ENCODE data around the gene RNF157. TPM values are rescaled to one million over a fixed set of nuclear protein-coding genes. Genes with fewer than 3 reads are reported as not detected.
A peak's percentile ranks its signal among the peaks of the same experiment; 100 is the strongest.

Gene RNF157
- total RNA-seq, 1 experiment from 2014 or later, result 0.86 TPM

DNA sequence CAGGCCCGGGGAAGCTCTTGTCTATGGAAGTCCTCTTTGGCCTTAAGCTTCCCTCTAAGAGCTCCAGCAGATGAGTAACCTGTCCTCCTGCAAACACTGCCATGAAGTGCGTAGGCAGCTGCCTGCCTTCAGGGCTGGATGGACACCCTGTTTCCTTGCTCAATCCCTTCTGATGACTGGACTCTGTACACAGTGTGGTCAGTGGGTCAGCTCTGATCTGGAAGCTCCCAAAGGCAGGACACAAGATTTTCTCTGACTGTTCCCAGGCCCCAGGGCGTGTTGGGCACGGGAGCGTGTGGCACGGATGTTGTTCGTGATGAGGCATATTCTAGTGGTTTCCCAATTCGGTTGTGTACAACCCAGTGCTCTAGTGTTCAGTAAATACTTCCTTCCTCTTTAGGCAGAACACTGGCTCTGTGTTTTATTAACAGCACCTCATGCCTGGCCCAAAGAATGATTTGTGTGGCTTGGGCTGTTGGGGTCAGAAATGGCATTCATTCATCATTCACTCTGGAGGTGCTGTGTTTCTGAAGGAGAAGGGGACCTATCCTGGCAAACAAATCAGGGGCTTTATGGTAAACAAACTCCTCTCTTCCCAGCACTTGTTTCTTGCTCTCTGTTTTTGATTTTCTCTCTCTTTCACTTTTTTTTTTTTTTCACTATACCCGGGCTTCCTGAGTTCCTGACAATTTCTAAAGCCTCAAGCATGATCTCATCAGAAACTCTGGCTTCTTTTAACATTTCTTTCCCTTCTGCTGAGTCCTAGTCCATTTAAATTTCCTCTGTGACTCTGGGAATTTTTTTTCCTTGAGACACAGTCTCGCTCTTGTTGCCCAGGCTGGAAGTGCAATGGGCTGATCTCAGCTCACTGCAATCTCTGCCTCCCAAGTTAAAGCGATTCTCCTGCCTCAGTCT lies 12.0 kb upstream of the RNF157 start:
- no peak overlapping the region for H3K9ac ChIP-seq (ENCODE audit: low read length)
- ATAC-seq (peak; percentile 22; the same call in 1 of the 2 replicates), DNase-seq (ENCODE audit: low read depth, low spot score) (no peak)
- H3K27me3 ChIP-seq (ENCODE audit: insufficient read depth, low read length), result no peaks in the 10 kb centered on the region
- no peaks in the 10 kb centered on the region for H3K9me2 ChIP-seq (ENCODE audit: insufficient read depth)
- no peak for TF ChIP-seq SIN3A (IDR thresholded peaks at IDR 0.05; ENCODE audit: low read depth)
- TF ChIP-seq, protein P1, sequence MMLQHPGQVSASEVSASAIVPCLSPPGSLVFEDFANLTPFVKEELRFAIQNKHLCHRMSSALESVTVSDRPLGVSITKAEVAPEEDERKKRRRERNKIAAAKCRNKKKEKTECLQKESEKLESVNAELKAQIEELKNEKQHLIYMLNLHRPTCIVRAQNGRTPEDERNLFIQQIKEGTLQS (IDR thresholded peaks at IDR 0.05), result no peak
- CTCF ChIA-PET, result no interaction called here
- no peaks in the 10 kb centered on the region for H3K9me3 ChIP-seq (ENCODE audit: control insufficient read depth in 1 of 2, insufficient read depth in 1 of 2, low read depth in 1 of 2, low read length in 2 of 2)
- no TSS peak for BruUV-seq (replicated peaks)
- H2AFZ ChIP-seq (ENCODE audit: low read depth, low read length, poor library complexity, severe bottlenecking), result no peak overlapping the region
- no peak overlapping the region for H3K27ac ChIP-seq (ENCODE audit: low read depth, low read length)
- POLR2A ChIA-PET, result interaction anchor here (1.2 kb wide), 1 partner anchor 13 kb away, joined by 3 read pairs; the partner anchor contains the start of gene UBALD2
- H4K20me1 ChIP-seq (ENCODE audit: insufficient read depth), result no peaks in the 10 kb centered on the region
- no peak overlapping the region for H3K4me3 ChIP-seq (replicated peaks in 1 of 2; ENCODE audit: low read depth in 1 of 2, low read length in 2 of 2)
- H3K4me1 ChIP-seq (ENCODE audit: control insufficient read depth in 1 of 2, insufficient read depth in 2 of 2, low read length in 2 of 2), result peaks cover 0 to 15% of the 10 kb centered on the region in 2 experiments; a peak in 2 of 4 replicates
- no peak overlapping the region for H3K4me2 ChIP-seq (ENCODE audit: low read length)
- intact Hi-C loops (cut with micrococcal nuclease), result no loop called here
- H3K36me3 ChIP-seq (ENCODE audit: control insufficient read depth in 1 of 2, insufficient read depth in 2 of 2, low read length in 2 of 2), result no peaks in the 10 kb centered on the region
- no peaks in the 10 kb centered on the region for H3K79me2 ChIP-seq (ENCODE audit: insufficient read depth, low read length)
- RAD21 ChIA-PET (ENCODE audit: low non-redundant PET in 1 of 2, low total read pairs in 2 of 2, uncharacterized antibody in 2 of 2, unreplicated experiment in 2 of 2), result no interaction called here

DNA sequence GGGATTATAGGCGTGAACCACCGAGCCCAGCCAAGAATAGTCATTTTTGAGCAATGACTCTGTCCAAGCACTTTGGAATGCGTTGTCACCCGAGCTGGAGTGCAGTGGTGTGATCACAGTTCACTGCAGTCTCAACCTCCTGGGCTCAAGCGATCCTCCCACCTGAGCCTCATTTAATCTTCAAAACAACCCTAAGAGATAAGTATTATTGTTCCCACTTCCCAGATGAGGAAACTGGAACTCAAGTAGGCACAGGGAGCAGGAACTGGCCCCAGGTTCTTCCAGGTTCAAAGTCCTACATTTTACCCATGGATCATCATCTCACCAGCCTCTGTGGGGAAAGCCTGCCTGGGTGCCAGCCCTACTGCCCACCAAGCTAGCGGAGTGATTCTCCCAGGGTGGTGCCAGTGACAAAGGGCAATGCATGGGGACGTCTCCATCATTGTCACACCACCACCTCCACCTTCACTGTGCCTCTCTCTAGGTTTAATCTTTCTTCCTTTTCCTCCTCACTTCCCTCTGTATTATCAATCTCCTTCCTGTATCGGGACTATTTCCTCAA lies 11.3 kb upstream of the RNF157 start:
- no peaks in the 10 kb centered on the region for H3K9me3 ChIP-seq (ENCODE audit: control insufficient read depth in 1 of 2, insufficient read depth in 1 of 2, low read depth in 1 of 2, low read length in 2 of 2)
- peaks cover 0 to 17% of the 10 kb centered on the region in 2 experiments; a peak in 2 of 4 replicates for H3K4me1 ChIP-seq (ENCODE audit: control insufficient read depth in 1 of 2, insufficient read depth in 2 of 2, low read length in 2 of 2)
- no TSS peak for BruUV-seq (replicated peaks)
- H3K4me3 ChIP-seq (replicated peaks in 1 of 2; ENCODE audit: low read depth in 1 of 2, low read length in 2 of 2), result no peak overlapping the region
- H2AFZ ChIP-seq (ENCODE audit: low read depth, low read length, poor library complexity, severe bottlenecking), result no peak overlapping the region
- no peaks in the 10 kb centered on the region for H3K36me3 ChIP-seq (ENCODE audit: control insufficient read depth in 1 of 2, insufficient read depth in 2 of 2, low read length in 2 of 2)
- no peaks in the 10 kb centered on the region for H3K9me2 ChIP-seq (ENCODE audit: insufficient read depth)
- no peak for DNase-seq (ENCODE audit: low read depth, low spot score)
- 0 out of 2 replicates have a peak overlapping the region, but pooled peaks have one; percentile 7 for H3K4me2 ChIP-seq (ENCODE audit: low read length)
- intact Hi-C loops (cut with micrococcal nuclease), result no loop called here
- H3K27ac ChIP-seq (ENCODE audit: low read depth, low read length), result no peak overlapping the region
- ChIA-PET RAD21 (ENCODE audit: low non-redundant PET in 1 of 2, low total read pairs in 2 of 2, uncharacterized antibody in 2 of 2, unreplicated experiment in 2 of 2) (no interaction called here), POLR2A (interaction anchor here (1.2 kb wide), 1 partner anchor 13 kb away, joined by 3 read pairs; the partner anchor contains the start of gene UBALD2), CTCF (no interaction called here)
- no peak overlapping the region for H3K9ac ChIP-seq (ENCODE audit: low read length)
- no peak; the same call in 1 of the 2 replicates for ATAC-seq
- no peak for TF ChIP-seq CEBPB (IDR thresholded peaks at IDR 0.05; ENCODE audit: low read depth)
- peak; percentile 15; the same call in 1 of the 2 replicates for TF ChIP-seq CBX3 (IDR thresholded peaks at IDR 0.05; ENCODE audit: low read depth)
- H3K27me3 ChIP-seq (ENCODE audit: insufficient read depth, low read length), result no peaks in the 10 kb centered on the region
- H4K20me1 ChIP-seq (ENCODE audit: insufficient read depth), result no peaks in the 10 kb centered on the region
- no peaks in the 10 kb centered on the region for H3K79me2 ChIP-seq (ENCODE audit: insufficient read depth, low read length)

Measured in HCT116 (cell line).